Dermis blood vessel endothelial cell (primary cell): ENCODE data around the gene NXT1. TPM values are rescaled to one million over a fixed set of nuclear protein-coding genes. Genes with fewer than 3 reads are reported as not detected.

ENCODE experiments used
- DNase-seq: peaks from one replicate; pipeline ENCODE4 v3.0.0; 2010
- total RNA-seq: library from RNA; depleted of rRNA; stranded (reverse); fragments of >200 nt; gene quantifications from 2 replicates; pipeline ENCODE4 v1.2.3, GENCODE V29; 2014

Gene NXT1
- total RNA-seq, 1 donor from 2014 or later, result 36.2 TPM

- DNase-seq, result no peak
Measured at GRCh38 chr20:23393996-23394775, 43.6 kb downstream of the NXT1 start.

GRCh38 chr20:23396950-23397627 is 46.5 kb downstream of the NXT1 start:
- DNase-seq, result peak; percentile 33

GRCh38 chr20:23397961-23398360 is 47.4 kb downstream of the NXT1 start:
- peak; percentile 87 for DNase-seq

GRCh38 chr20:23399568-23400241 is 49.1 kb downstream of the NXT1 start:
- DNase-seq, result no peak

GRCh38 chr20:23401051-23401450 is 50.5 kb downstream of the NXT1 start:
- DNase-seq, result no peak

- no peak for DNase-seq
Measured at GRCh38 chr20:23403751-23404150, 53.2 kb downstream of the NXT1 start.

- no peak for DNase-seq
Measured at GRCh38 chr20:23404196-23404595, 53.6 kb downstream of the NXT1 start.

Other genes with a start within 250 kb of the NXT1 start
- 19.1 and 31.5 TPM in 2 replicates for gene GZF1, start 11.4 kb downstream of the NXT1 start, total RNA-seq
- gene NAPB, start 70.7 kb downstream of the NXT1 start, total RNA-seq, result 8.2 and 12.1 TPM in 2 replicates
- gene CSTL1, start 88.9 kb downstream of the NXT1 start, total RNA-seq, result not detected in 2 replicates
- gene CST11, start 102.1 kb downstream of the NXT1 start, total RNA-seq, result not detected in 2 replicates
- not detected in 2 replicates for gene CST8, start 140.3 kb downstream of the NXT1 start, total RNA-seq
- gene CST9L, start 217.7 kb downstream of the NXT1 start, total RNA-seq, result not detected in 2 replicates